H1 (cell line): ENCODE measurements around the gene PTCSC3. TPM values are rescaled to one million over a fixed set of nuclear protein-coding genes. Genes with fewer than 3 reads are reported as not detected.

Experiments
- CTCF ChIA-PET: fragments of 300-600 bp; sonication (Branson Sonifier 250); formaldehyde crosslinking; loops from one replicate; lab custom pipeline; 2021; ENCODE audit not compliant: partially characterized antibody; lab: Charles Lee
- POLR2A ChIA-PET: fragments of 300-600 bp; sonication (Branson Sonifier 250); formaldehyde crosslinking; loops from one replicate; lab custom pipeline; 2021; ENCODE audit warnings: inconsistent platforms; ENCODE audit not compliant: partially characterized antibody; lab: Charles Lee
- DNase-seq, 2 experiments: peaks; one replicate each; pipeline versions ENCODE4 v3.0.0 to v3.0.0-alpha.2; 2010 to 2022; ENCODE audit warnings: low spot score in 2 of 2, low read depth in 1 of 2, mixed read lengths in 1 of 2
- FAIRE-seq: peaks from 2 replicates; lab custom pipeline; 2011; peaks lifted over from hg19 to GRCh38; lab: Jason Lieb, UNC
- H2AFZ ChIP-seq: 2 replicates; pipeline ENCODE4 v1.8.1; 2012; ENCODE audit warnings: low read length, inconsistent platforms
- H2AK5ac ChIP-seq: 2 replicates; pipeline ENCODE4 v1.6.1; 2013; ENCODE audit warnings: low read depth, low read length
- H2BK120ac ChIP-seq: replicated peaks from 2 replicates; pipeline ENCODE3; 2013; ENCODE audit warnings: low read depth, low read length, inconsistent platforms
- H2BK12ac ChIP-seq: 2 replicates; pipeline ENCODE4 v1.6.1; 2013; ENCODE audit warnings: low read depth, low read length
- H2BK15ac ChIP-seq: 2 replicates; pipeline ENCODE4 v1.6.1; 2013; ENCODE audit warnings: low read length
- H2BK20ac ChIP-seq: 2 replicates; pipeline ENCODE4 v1.6.1; 2013; ENCODE audit warnings: low read length
- H2BK5ac ChIP-seq: 2 replicates; pipeline ENCODE4 v1.6.1; 2013; ENCODE audit warnings: low read depth, low read length
- H3K14ac ChIP-seq: 2 replicates; pipeline ENCODE4 v1.6.1; 2013; ENCODE audit warnings: inconsistent platforms; ENCODE audit not compliant: insufficient read length
- H3K18ac ChIP-seq: 2 replicates; pipeline ENCODE4 v1.6.1; 2013; ENCODE audit warnings: low read length; ENCODE audit errors: extremely low read depth
- H3K23ac ChIP-seq: 2 replicates; pipeline ENCODE4 v1.6.1; 2013; ENCODE audit warnings: inconsistent platforms; ENCODE audit not compliant: insufficient read length
- H3K23me2 ChIP-seq: 2 replicates; pipeline ENCODE4 v1.6.1; 2013; ENCODE audit warnings: low read depth, low read length
- H3K27ac ChIP-seq: 2 replicates; pipeline ENCODE4 v1.6.1; 2011; ENCODE audit warnings: low read depth, low read length, inconsistent platforms
- H3K27me3 ChIP-seq, 4 experiments: replicated peaks in 1 of 4; 1 replicate in 1 of 4; 2 replicates in 3 of 4; pipeline versions ENCODE4 v1.6.1 to v1.8.1; 2011 to 2013; ENCODE audit warnings: low read length in 3 of 4, mild to moderate bottlenecking in 3 of 4, inconsistent platforms in 2 of 4, mixed read lengths in 2 of 4, moderate library complexity in 1 of 4; ENCODE audit not compliant: control insufficient read depth in 3 of 4, insufficient read depth in 3 of 4; ENCODE audit errors: extremely low read depth in 1 of 4
- H3K36me3 ChIP-seq, 4 experiments: 2 replicates each; pipeline versions ENCODE4 v1.6.1 to v1.8.1; 2011 to 2013; ENCODE audit warnings: mild to moderate bottlenecking in 4 of 4, low read length in 3 of 4, moderate library complexity in 2 of 4, control low read depth in 1 of 4, inconsistent platforms in 1 of 4; ENCODE audit not compliant: insufficient read depth in 4 of 4, control insufficient read depth in 2 of 4
- H3K4ac ChIP-seq: replicated peaks from 2 replicates; pipeline ENCODE3; 2013; ENCODE audit warnings: low read length, low read depth, mixed read lengths, inconsistent platforms; ENCODE audit not compliant: insufficient read length
- H3K4me1 ChIP-seq, 4 experiments: replicated peaks in 1 of 4; 1 replicate in 1 of 4; 2 replicates in 3 of 4; pipeline versions ENCODE4 v1.6.1 to v1.8.1; 2011 to 2013; ENCODE audit warnings: low read length in 3 of 4, inconsistent platforms in 2 of 4, mixed read lengths in 1 of 4; ENCODE audit not compliant: insufficient read depth in 4 of 4, control insufficient read depth in 3 of 4
- H3K4me2 ChIP-seq, 2 experiments: 2 replicates each; pipeline versions ENCODE4 v1.6.1 to v1.8.1; 2011 to 2013; ENCODE audit warnings: low read depth in 2 of 2, low read length in 2 of 2, control low read depth in 1 of 2, inconsistent platforms in 1 of 2, mild to moderate bottlenecking in 1 of 2; ENCODE audit not compliant: insufficient read depth in 1 of 2
- H3K4me3 ChIP-seq, 4 experiments: fragments of 200-600, 300-600 bp in 1 of 4; sonication (generic), shearing (Covaris generic), sonication (Bioruptor Twin) in 1 of 4; 2 replicates each; pipeline versions ENCODE4 v1.5.1 to v1.8.1; 2011 to 2016; ENCODE audit warnings: low read length in 4 of 4, low read depth in 3 of 4, control low read depth in 2 of 4, inconsistent platforms in 2 of 4, mild to moderate bottlenecking in 2 of 4, mixed read lengths in 1 of 4, moderate library complexity in 1 of 4; ENCODE audit not compliant: insufficient read depth in 2 of 4; ENCODE audit errors: extremely low read depth in 1 of 4
- H3K56ac ChIP-seq: replicated peaks from 2 replicates; pipeline ENCODE3; 2013; ENCODE audit warnings: low read depth, mild to moderate bottlenecking, mixed read lengths, low read length, inconsistent platforms; ENCODE audit not compliant: insufficient read length
- H3K79me1 ChIP-seq: 2 replicates; pipeline ENCODE4 v1.6.1; 2013; ENCODE audit warnings: low read depth, low read length, control low read depth
- H3K79me2 ChIP-seq, 2 experiments: 2 replicates each; pipeline versions ENCODE4 v1.6.1 to v1.8.1; 2012 to 2013; ENCODE audit warnings: low read length in 2 of 2, mild to moderate bottlenecking in 2 of 2, inconsistent platforms in 1 of 2; ENCODE audit not compliant: insufficient read depth in 2 of 2, control insufficient read depth in 1 of 2
- H3K9ac ChIP-seq, 4 experiments: replicated peaks in 1 of 4; 1 replicate in 1 of 4; 2 replicates in 3 of 4; pipeline versions ENCODE4 v1.6.1 to v1.8.1; 2011 to 2013; ENCODE audit warnings: low read depth in 3 of 4, low read length in 3 of 4, control low read depth in 2 of 4, mild to moderate bottlenecking in 2 of 4, moderate library complexity in 2 of 4, inconsistent platforms in 1 of 4; ENCODE audit errors: extremely low read depth in 1 of 4
- H3K9me3 ChIP-seq, 2 experiments: 2 replicates each; pipeline versions ENCODE4 v1.6.1 to v1.8.1; 2012 to 2013; ENCODE audit warnings: mild to moderate bottlenecking in 2 of 2, moderate library complexity in 2 of 2, control low read depth in 1 of 2, inconsistent platforms in 1 of 2, low read depth in 1 of 2, low read length in 1 of 2, mixed read lengths in 1 of 2; ENCODE audit not compliant: insufficient read depth in 2 of 2
- H4K20me1 ChIP-seq, 2 experiments: replicated peaks in 1 of 2; 2 replicates each; pipeline versions ENCODE3 to v1.8.1; 2011 to 2013; ENCODE audit warnings: inconsistent platforms in 2 of 2, low read length in 2 of 2, mild to moderate bottlenecking in 1 of 2; ENCODE audit not compliant: insufficient read depth in 2 of 2, control insufficient read depth in 1 of 2
- H4K5ac ChIP-seq: 2 replicates; pipeline ENCODE4 v1.6.1; 2013; ENCODE audit warnings: low read length, low read depth, mixed read lengths, inconsistent platforms; ENCODE audit not compliant: insufficient read length
- H4K8ac ChIP-seq: 2 replicates; pipeline ENCODE4 v1.8.0; 2013; ENCODE audit warnings: mild to moderate bottlenecking, moderate library complexity, low read length, inconsistent platforms; ENCODE audit not compliant: insufficient read depth; ENCODE audit errors: extremely low read depth
- H4K91ac ChIP-seq: replicated peaks from 2 replicates; pipeline ENCODE3; 2013; ENCODE audit warnings: low read length, mixed read lengths, inconsistent platforms; ENCODE audit not compliant: insufficient read length
- CBX8 ChIP-seq: fragments of 300-800, 300-1000 bp; sonication (generic); IDR thresholded peaks from 2 replicates; pipeline ENCODE4 v1.7.1; 2016; ENCODE audit warnings: low read depth, low read length, borderline replicate concordance
- CTBP2 ChIP-seq: IDR thresholded peaks from 2 replicates; pipeline ENCODE4 v1.7.0; 2011; ENCODE audit warnings: borderline replicate concordance, mild to moderate bottlenecking, moderate library complexity, mixed read lengths, low read length; ENCODE audit not compliant: insufficient read depth, insufficient read length
- EZH2 ChIP-seq: fragments of 200-600 bp; sonication (generic); IDR thresholded peaks from 2 replicates; pipeline ENCODE4 v1.7.1; 2012; ENCODE audit warnings: low read depth, mild to moderate bottlenecking, moderate library complexity, low read length, inconsistent platforms; ENCODE audit not compliant: severe bottlenecking
- JUND ChIP-seq: IDR thresholded peaks from 2 replicates; pipeline ENCODE4 v1.6.1; 2011; ENCODE audit warnings: mild to moderate bottlenecking, improper control_type of control experiment, low read length
- KDM1A ChIP-seq: fragments of 200-600, 300-600 bp; sonication (generic); IDR thresholded peaks from 2 replicates; pipeline ENCODE4 v1.7.1; 2016; ENCODE audit warnings: mild to moderate bottlenecking, low read length, borderline replicate concordance
- PHF8 ChIP-seq: fragments of 200-600 bp; sonication (generic); conservative IDR thresholded peaks from 2 replicates; pipeline ENCODE4 v1.7.1; 2012; ENCODE audit warnings: low read depth, mild to moderate bottlenecking, inconsistent platforms, low read length, moderate library complexity
- RBBP5 ChIP-seq: IDR thresholded peaks from 2 replicates; pipeline ENCODE4 v1.7.1; 2012; ENCODE audit warnings: low read depth, mild to moderate bottlenecking, inconsistent platforms, low read length, moderate library complexity, borderline replicate concordance
- RXRA ChIP-seq: IDR thresholded peaks from 2 replicates; pipeline ENCODE4 v1.6.1; 2011; ENCODE audit warnings: low read depth, mild to moderate bottlenecking, low read length, moderate library complexity; ENCODE audit not compliant: insufficient read depth
- SIRT6 ChIP-seq: IDR thresholded peaks from one replicate; pipeline ENCODE4 v1.7.1; 2012; ENCODE audit warnings: low read length, inconsistent platforms
- TCF12 ChIP-seq: IDR thresholded peaks from 2 replicates; pipeline ENCODE4 v1.6.1; 2011; ENCODE audit warnings: low read depth, mild to moderate bottlenecking, low read length
- WGBS, 2 experiments: shearing (Covaris generic) in 1 of 2; methylation state at CpG; one replicate each; pipeline versions ENCODE4 v1.1.6 to v1.1.7; 2013 to 2015; ENCODE audit warnings: low lambda C conversion rate in 2 of 2, mixed read lengths in 2 of 2, inconsistent platforms in 1 of 2, low coverage in 1 of 2, missing lambda C conversion rate in 1 of 2; ENCODE audit not compliant: insufficient replicate concordance in 2 of 2, insufficient coverage in 1 of 2, insufficient read length in 1 of 2; ENCODE audit errors: extremely low coverage in 1 of 2, missing lambda C conversion rate in 1 of 2; 5-methylcytosine and 5-hydroxymethylcytosine counted together
- polyA plus RNA-seq, 7 experiments: library from polyadenylated mRNA; depleted of rRNA in 3 of 7; stranded (reverse) in 5 of 7; unstranded in 2 of 7; fragments of >200 nt in 5 of 7; fragments of 200-250 nt in 2 of 7; gene quantifications; 1 replicate in 5 of 7; 2 replicates in 1 of 7; 4 replicates in 1 of 7; pipeline versions ENCODE4 v1.2.1 to v1.2.3, GENCODE V29; 2011 to 2013; ENCODE audit warnings: missing spikeins in 2 of 7, mixed read lengths in 2 of 7
- total RNA-seq: library from RNA; stranded (reverse); fragmentation: NEBNext Ultra II Directional; extraction: Animal tissue kit (Norgen Biotek cat#: 25700); gene quantifications from 2 replicates; pipeline ENCODE4 v1.2.1, GENCODE V29; 2021
- TF ChIP-seq, protein P1 (sequence below): IDR thresholded peaks from 2 replicates; pipeline ENCODE4 v1.6.1; 2011; ENCODE audit warnings: low read length, improper control_type of control experiment
- TF ChIP-seq, protein P2 (sequence below): IDR thresholded peaks from 2 replicates; pipeline ENCODE4 v1.6.1; 2012; ENCODE audit warnings: inconsistent platforms

PTCSC3 gene
- total and polyA plus RNA-seq, 2 of the 8 experiments (the other 6 are each of a cell fraction or from before 2014, with no cell fraction given) = not detected

DNA sequence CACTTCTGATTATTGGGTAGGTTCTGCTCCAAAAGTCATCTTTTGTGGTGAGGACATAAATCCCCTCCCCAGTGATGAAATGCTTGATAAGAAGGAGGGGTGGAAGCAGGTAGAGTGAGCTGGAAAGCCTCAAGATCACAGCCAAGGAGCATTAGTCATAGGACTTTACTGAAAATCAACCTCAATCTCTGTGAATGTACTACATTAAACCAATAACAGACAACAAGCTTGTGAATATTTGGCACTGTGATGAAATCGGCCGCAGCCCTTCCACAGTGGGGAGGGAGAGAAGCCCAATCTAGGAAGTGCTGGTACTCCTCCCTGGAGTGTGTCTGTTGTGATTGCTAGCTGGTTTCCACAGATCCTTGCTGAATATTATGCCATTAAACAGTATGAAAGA lies 41.2 kb upstream of the PTCSC3 start:
- Histone ChIP-seq H3K23me2 (no peaks in the 10 kb centered on the region), H3K9me3 (no peaks in the 10 kb centered on the region), H4K91ac (no peak overlapping the region), H2AK5ac (no peak overlapping the region), H3K18ac (no peak overlapping the region), H4K5ac (no peak overlapping the region), H3K4me2 (no peak overlapping the region), H2BK12ac (no peak overlapping the region), H3K79me2 (no peaks in the 10 kb centered on the region), H3K27me3 (no peaks in the 10 kb centered on the region), H3K79me1 (no peaks in the 10 kb centered on the region; the same call in 1 of the 2 replicates), H3K14ac (no peak overlapping the region), H4K20me1 (no peaks in the 10 kb centered on the region), H3K56ac (no peak overlapping the region), H2AFZ (peak overlapping the region; percentile 47; the same call in 1 of the 2 replicates), H2BK120ac (no peak overlapping the region), H4K8ac (no peak overlapping the region), H3K4me3 (no peak overlapping the region), H3K4ac (no peak overlapping the region), H2BK15ac (no peak overlapping the region), H3K27ac (no peak overlapping the region), H3K4me1 (peaks cover 0 to 8% (median 4%) of the 10 kb centered on the region in 4 experiments; a peak in 4 of 7 replicates), H2BK5ac (no peak overlapping the region), H2BK20ac (no peak overlapping the region), H3K9ac (no peak overlapping the region), H3K23ac (no peak overlapping the region), H3K36me3 (no peaks in the 10 kb centered on the region)
- ChIA-PET CTCF (interaction anchor here (0.6 to 5.8 kb wide), 4 partner anchors 112 to 1597 kb away, joined by 5 to 19 read pairs (median 7); no protein-coding TSS in a partner anchor), POLR2A (no interaction called here)
- no peak for FAIRE-seq
- WGBS, 2 experiments = 80% methylated on average over 2 of the region's 2 CpGs; no CpG with 5 or more reads in 1 of the 2 experiments
- DNase-seq = no peak
- no peak for TF ChIP-seq PHF8
- no peak for TF ChIP-seq RXRA
- no peak for TF ChIP-seq JUND
- no peak for TF ChIP-seq TCF12
- no peak for TF ChIP-seq EZH2
- TF ChIP-seq, protein P1, sequence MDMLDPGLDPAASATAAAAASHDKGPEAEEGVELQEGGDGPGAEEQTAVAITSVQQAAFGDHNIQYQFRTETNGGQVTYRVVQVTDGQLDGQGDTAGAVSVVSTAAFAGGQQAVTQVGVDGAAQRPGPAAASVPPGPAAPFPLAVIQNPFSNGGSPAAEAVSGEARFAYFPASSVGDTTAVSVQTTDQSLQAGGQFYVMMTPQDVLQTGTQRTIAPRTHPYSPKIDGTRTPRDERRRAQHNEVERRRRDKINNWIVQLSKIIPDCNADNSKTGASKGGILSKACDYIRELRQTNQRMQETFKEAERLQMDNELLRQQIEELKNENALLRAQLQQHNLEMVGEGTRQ = no peak
- no peak for TF ChIP-seq SIRT6
- TF ChIP-seq, protein P2, sequence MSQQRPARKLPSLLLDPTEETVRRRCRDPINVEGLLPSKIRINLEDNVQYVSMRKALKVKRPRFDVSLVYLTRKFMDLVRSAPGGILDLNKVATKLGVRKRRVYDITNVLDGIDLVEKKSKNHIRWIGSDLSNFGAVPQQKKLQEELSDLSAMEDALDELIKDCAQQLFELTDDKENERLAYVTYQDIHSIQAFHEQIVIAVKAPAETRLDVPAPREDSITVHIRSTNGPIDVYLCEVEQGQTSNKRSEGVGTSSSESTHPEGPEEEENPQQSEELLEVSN = no peak
- no peak for TF ChIP-seq RBBP5
- TF ChIP-seq CBX8 = no peak
- no peak for TF ChIP-seq CTBP2
- TF ChIP-seq KDM1A = no peak
